GM19397 (cell line): ENCODE data around the gene ATRN.
"Not testable (repeated sequence)": the region's sequence is repeated elsewhere in the genome, so short reads cannot be mapped to it uniquely, and the experiment has no call there.

Experiments
- ATAC-seq: cut with Tn5 transposase; IDR thresholded peaks from one replicate; pipeline ENCODE4 v1.9.1; 2021; ENCODE audit warnings: mild to moderate bottlenecking, moderate library complexity; ENCODE audit not compliant: unreplicated experiment

The ATRN gene

GRCh38 chr20:3470627-3471396 lies at the start of gene ATRN:
Gene ATRN (plus strand): TSS chr20:3471018. CDS start chr20:3471108, 90 bp downstream.
- ATAC-seq = peak; percentile 92

GRCh38 chr20:3421985-3422384 lies 48.8 kb upstream of the ATRN start:
- no peak for ATAC-seq

- no peak for ATAC-seq
These were observed 47.7 kb upstream of the ATRN start for GRCh38 chr20:3423126-3423525.

- ATAC-seq = not testable (repeated sequence)
These were observed 44.1 kb upstream of the ATRN start for GRCh38 chr20:3426766-3427165.

- peak; percentile 77 for ATAC-seq
These were observed 40.3 kb upstream of the ATRN start for GRCh38 chr20:3430376-3431069.

GRCh38 chr20:3431109-3431508 lies 39.7 kb upstream of the ATRN start:
- ATAC-seq = no peak

- no peak for ATAC-seq
These were observed 38.0 kb upstream of the ATRN start for GRCh38 chr20:3432844-3433243.

GRCh38 chr20:3433744-3434143 lies 37.1 kb upstream of the ATRN start:
- ATAC-seq = no peak

GRCh38 chr20:3434232-3434631 lies 36.6 kb upstream of the ATRN start:
- ATAC-seq = no peak

GRCh38 chr20:3436864-3437574 lies 33.8 kb upstream of the ATRN start:
- ATAC-seq = no peak

GRCh38 chr20:3446779-3447178 lies 24.0 kb upstream of the ATRN start:
- no peak for ATAC-seq

- ATAC-seq = no peak
These were observed 23.5 kb upstream of the ATRN start for GRCh38 chr20:3447321-3447720.

- no peak for ATAC-seq
These were observed 21.5 kb upstream of the ATRN start for GRCh38 chr20:3449319-3449718.

GRCh38 chr20:3452136-3452535 lies 18.7 kb upstream of the ATRN start:
- ATAC-seq = no peak

GRCh38 chr20:3452690-3453089 lies 18.1 kb upstream of the ATRN start:
- ATAC-seq = no peak

- ATAC-seq = no peak
These were observed 16.0 kb upstream of the ATRN start for GRCh38 chr20:3454831-3455230.

GRCh38 chr20:3456648-3457047 lies 14.2 kb upstream of the ATRN start:
- no peak for ATAC-seq

GRCh38 chr20:3459881-3460307 lies 10.9 kb upstream of the ATRN start:
- ATAC-seq = no peak

GRCh38 chr20:3461211-3461771 lies 9.5 kb upstream of the ATRN start:
- ATAC-seq = no peak

GRCh38 chr20:3461911-3462677 lies 8.7 kb upstream of the ATRN start:
- no peak for ATAC-seq

- no peak for ATAC-seq
These were observed 6.7 kb upstream of the ATRN start for GRCh38 chr20:3464166-3464565.
